ENCODE data around the gene MAP3K5. TPM values are rescaled to one million over a fixed set of nuclear protein-coding genes. Genes with fewer than 3 reads are reported as not detected.

MAP3K5 gene
- total RNA-seq, 1 experiment from 2014 or later = 8.1 TPM

GRCh38 chr6:136788069-136788902, 4.0 kb downstream of the MAP3K5 start:
- DNase-seq (ENCODE audit: low read depth, low spot score) = no peak
- no peak overlapping the region for H3K27ac ChIP-seq (ENCODE audit: low read length)
- intact Hi-C loops (cut with micrococcal nuclease; ENCODE audit: unreplicated experiment) = no loop called here
- in situ Hi-C loops (cut with HindIII; ENCODE audit: low pct_unique_long_range_greater_than_20kb, low sequenced_read_pairs) = no loop called here
- H3K27me3 ChIP-seq (ENCODE audit: control insufficient read depth, insufficient read depth, low read length) = no peaks in the 10 kb centered on the region
- BruUV-seq (replicated peaks) = no TSS peak
- no peaks in the 10 kb centered on the region; the same call in 1 of the 2 replicates for H3K36me3 ChIP-seq (ENCODE audit: control insufficient read depth, insufficient read depth, low read length)
- TF ChIP-seq CTCF (IDR thresholded peaks at IDR 0.05) = no peak
- no peak for TF ChIP-seq REST (IDR thresholded peaks at IDR 0.05; ENCODE audit: insufficient read depth in 1 of 2, low read depth in 2 of 2, low read length in 1 of 2)
- TF ChIP-seq POLR2AphosphoS5 (IDR thresholded peaks at IDR 0.05; ENCODE audit: low read depth, low read length) = no peak
- TF ChIP-seq TCF7L2 (IDR thresholded peaks at IDR 0.05; ENCODE audit: low read depth, low read length) = no peak
- TF ChIP-seq SIN3A (IDR thresholded peaks at IDR 0.05; ENCODE audit: borderline replicate concordance, insufficient read depth, low read depth, low read length) = no peak
- H3K9me3 ChIP-seq (ENCODE audit: control insufficient read depth, insufficient read depth, low read depth, low read length) = no peaks in the 10 kb centered on the region
- ATAC-seq = no peak
- peaks cover 41% of the 10 kb centered on the region for H3K4me1 ChIP-seq (ENCODE audit: control insufficient read depth, insufficient read depth, low read length)
- ChIA-PET POLR2A (no interaction called here), CTCF (no interaction called here)
- H3K4me3 ChIP-seq (ENCODE audit: low read depth in 2 of 2, low read length in 2 of 2) = no peak overlapping the region

- ATAC-seq = no peak
- Histone ChIP-seq H3K36me3 (ENCODE audit: control insufficient read depth, insufficient read depth, low read length) (no peaks in the 10 kb centered on the region; the same call in 1 of the 2 replicates), H3K4me1 (ENCODE audit: control insufficient read depth, insufficient read depth, low read length) (peaks cover 40% of the 10 kb centered on the region), H3K9me3 (ENCODE audit: control insufficient read depth, insufficient read depth, low read depth, low read length) (no peaks in the 10 kb centered on the region), H3K4me3 (ENCODE audit: low read depth in 2 of 2, low read length in 2 of 2) (no peak overlapping the region), H3K27me3 (ENCODE audit: control insufficient read depth, insufficient read depth, low read length) (no peaks in the 10 kb centered on the region), H3K27ac (ENCODE audit: low read length) (no peak overlapping the region; the same call in 1 of the 2 replicates)
- POLR2A ChIA-PET = no interaction called here
- no peak for DNase-seq (ENCODE audit: low read depth, low spot score)
- CTCF ChIA-PET = no interaction called here
- in situ Hi-C loops (cut with HindIII; ENCODE audit: low pct_unique_long_range_greater_than_20kb, low sequenced_read_pairs) (no loop called here), intact Hi-C loops (cut with micrococcal nuclease; ENCODE audit: unreplicated experiment) (no loop called here)
- no TSS peak for BruUV-seq (replicated peaks)
- TF ChIP-seq POLR2AphosphoS5 (IDR thresholded peaks at IDR 0.05; ENCODE audit: low read depth, low read length) (no peak), CTCF (IDR thresholded peaks at IDR 0.05) (no peak), TCF7L2 (IDR thresholded peaks at IDR 0.05; ENCODE audit: low read depth, low read length) (no peak), SIN3A (IDR thresholded peaks at IDR 0.05; ENCODE audit: borderline replicate concordance, insufficient read depth, low read depth, low read length) (no peak), REST (IDR thresholded peaks at IDR 0.05; ENCODE audit: insufficient read depth in 1 of 2, low read depth in 2 of 2, low read length in 1 of 2) (no peak)
Observed at GRCh38 chr6:136787726-136788068, 4.6 kb downstream of the MAP3K5 start.

Measured in Panc1 (cell line).